ENCODE results near the gene LBH.

LBH gene

DNA sequence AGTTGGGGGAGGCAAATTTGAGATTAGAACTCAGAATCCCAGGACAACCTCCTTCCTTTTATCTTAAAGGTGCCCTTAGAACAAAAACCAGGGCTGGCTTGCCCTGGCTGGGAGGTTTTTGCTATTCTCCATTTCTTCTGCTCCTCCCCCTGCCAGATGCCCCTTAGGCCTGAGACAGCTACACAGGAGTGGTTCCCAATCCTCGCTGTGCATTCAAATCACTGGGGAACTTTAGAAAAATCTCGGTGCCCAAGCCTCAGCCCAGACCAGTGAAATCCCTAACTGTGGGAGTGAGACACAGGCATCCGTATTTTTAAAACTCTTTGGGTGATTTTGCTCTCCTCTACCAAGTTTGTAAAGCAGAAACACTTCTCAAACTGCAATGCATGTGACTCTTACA is 38.8 kb downstream of the LBH start:
- peaks cover 5% of the 10 kb centered on the region for H3K4me1 ChIP-seq (ENCODE audit: insufficient read depth, low read length)
- no peak overlapping the region for H3K27ac ChIP-seq (ENCODE audit: low read depth, low read length)
- H3K4me3 ChIP-seq (ENCODE audit: low read depth in 1 of 2, low read length in 2 of 2), result no peak overlapping the region
- H3K9ac ChIP-seq (ENCODE audit: low read length), result no peak overlapping the region
- H3K27me3 ChIP-seq (ENCODE audit: control insufficient read depth in 1 of 2, insufficient read depth in 2 of 2, low read length in 2 of 2), result no peaks in the 10 kb centered on the region
- H3K9me3 ChIP-seq (ENCODE audit: low read length), result no peaks in the 10 kb centered on the region
- H3K36me3 ChIP-seq (ENCODE audit: insufficient read depth, low read length), result no peaks in the 10 kb centered on the region

DNA sequence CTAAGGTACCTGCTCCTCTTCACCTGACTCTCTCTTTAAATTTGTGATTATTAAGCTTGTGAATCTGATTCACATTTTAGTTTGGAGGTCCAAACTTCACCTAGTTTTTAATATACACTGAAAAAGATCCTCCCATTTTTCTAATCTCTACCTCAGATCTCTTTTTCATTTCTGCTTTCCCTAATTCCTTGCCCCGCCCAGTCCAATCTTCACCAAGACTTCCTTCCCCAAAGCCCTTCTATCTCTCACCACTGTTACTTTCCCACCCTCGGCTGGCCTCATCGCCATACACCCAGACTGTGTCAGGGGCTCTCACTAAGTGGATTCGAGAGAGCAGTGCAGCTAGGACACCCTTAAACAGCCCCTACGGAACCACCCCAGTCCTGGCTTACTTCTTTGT is 40.0 kb downstream of the LBH start:
- H3K27me3 ChIP-seq (ENCODE audit: control insufficient read depth in 1 of 2, insufficient read depth in 2 of 2, low read length in 2 of 2), result no peaks in the 10 kb centered on the region
- H3K4me1 ChIP-seq (ENCODE audit: insufficient read depth, low read length), result no peaks in the 10 kb centered on the region
- no peak overlapping the region for H3K4me3 ChIP-seq (ENCODE audit: low read depth in 1 of 2, low read length in 2 of 2)
- H3K9me3 ChIP-seq (ENCODE audit: low read length), result no peaks in the 10 kb centered on the region
- no peak overlapping the region for H3K27ac ChIP-seq (ENCODE audit: low read depth, low read length)
- H3K36me3 ChIP-seq (ENCODE audit: insufficient read depth, low read length), result no peaks in the 10 kb centered on the region
- H3K9ac ChIP-seq (ENCODE audit: low read length), result no peak overlapping the region

- Histone ChIP-seq H3K27me3 (ENCODE audit: control insufficient read depth in 1 of 2, insufficient read depth in 2 of 2, low read length in 2 of 2) (no peaks in the 10 kb centered on the region), H3K4me3 (ENCODE audit: low read depth in 1 of 2, low read length in 2 of 2) (no peak overlapping the region), H3K9ac (ENCODE audit: low read length) (no peak overlapping the region), H3K9me3 (ENCODE audit: low read length) (no peaks in the 10 kb centered on the region), H3K27ac (ENCODE audit: low read depth, low read length) (no peak overlapping the region), H3K4me1 (ENCODE audit: insufficient read depth, low read length) (no peaks in the 10 kb centered on the region), H3K36me3 (ENCODE audit: insufficient read depth, low read length) (no peaks in the 10 kb centered on the region)
These were observed 41.0 kb downstream of the LBH start for GRCh38 chr2:30272286-30272685.

- Histone ChIP-seq H3K4me1 (ENCODE audit: insufficient read depth, low read length) (no peaks in the 10 kb centered on the region), H3K36me3 (ENCODE audit: insufficient read depth, low read length) (no peaks in the 10 kb centered on the region)
These were observed 41.6 kb downstream of the LBH start for GRCh38 chr2:30272761-30273573.

GRCh38 chr2:30273574-30273929 is 42.2 kb downstream of the LBH start:
- H3K4me3 ChIP-seq (ENCODE audit: low read depth in 1 of 2, low read length in 2 of 2), result no peak overlapping the region
- no peak overlapping the region for H3K9ac ChIP-seq (ENCODE audit: low read length)
- H3K27ac ChIP-seq (ENCODE audit: low read depth, low read length), result no peak overlapping the region
- no peaks in the 10 kb centered on the region for H3K4me1 ChIP-seq (ENCODE audit: insufficient read depth, low read length)
- no peaks in the 10 kb centered on the region for H3K36me3 ChIP-seq (ENCODE audit: insufficient read depth, low read length)
- no peaks in the 10 kb centered on the region for H3K9me3 ChIP-seq (ENCODE audit: low read length)
- H3K27me3 ChIP-seq (ENCODE audit: control insufficient read depth in 1 of 2, insufficient read depth in 2 of 2, low read length in 2 of 2), result no peaks in the 10 kb centered on the region

More at GRCh38 chr2:30272761-30273573, 41.6 kb downstream of the LBH start:
- Histone ChIP-seq H3K9me3 (ENCODE audit: low read length) (no peaks in the 10 kb centered on the region), H3K9ac (ENCODE audit: low read length) (no peak overlapping the region), H3K27ac (ENCODE audit: low read depth, low read length) (no peak overlapping the region), H3K27me3 (ENCODE audit: control insufficient read depth in 1 of 2, insufficient read depth in 2 of 2, low read length in 2 of 2) (no peaks in the 10 kb centered on the region), H3K4me3 (ENCODE audit: low read depth in 1 of 2, low read length in 2 of 2) (no peak overlapping the region)

DNA sequence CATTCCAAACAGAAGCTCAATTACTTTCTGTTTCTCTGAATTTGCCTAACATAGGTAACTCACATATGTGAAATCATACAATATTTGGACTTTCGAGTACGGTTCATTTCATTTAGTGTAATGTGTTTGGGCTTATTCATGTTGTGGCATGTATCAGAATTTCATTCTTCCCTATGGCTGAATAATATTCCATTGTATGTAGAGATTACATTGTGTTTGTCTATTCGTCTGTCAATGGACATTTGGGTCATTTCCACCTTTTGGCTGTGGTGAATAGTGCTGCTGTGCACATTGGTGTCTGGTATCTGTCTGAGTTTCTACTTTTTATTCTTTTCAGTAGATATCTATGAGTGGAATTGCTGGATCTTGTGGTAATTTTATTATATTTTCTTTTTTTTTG is 43.9 kb downstream of the LBH start:
- Histone ChIP-seq H3K27me3 (ENCODE audit: control insufficient read depth in 1 of 2, insufficient read depth in 2 of 2, low read length in 2 of 2) (no peaks in the 10 kb centered on the region), H3K9ac (ENCODE audit: low read length) (no peak overlapping the region), H3K9me3 (ENCODE audit: low read length) (no peaks in the 10 kb centered on the region), H3K4me1 (ENCODE audit: insufficient read depth, low read length) (no peaks in the 10 kb centered on the region), H3K36me3 (ENCODE audit: insufficient read depth, low read length) (no peaks in the 10 kb centered on the region), H3K27ac (ENCODE audit: low read depth, low read length) (no peak overlapping the region), H3K4me3 (ENCODE audit: low read depth in 1 of 2, low read length in 2 of 2) (no peak overlapping the region)

DNA sequence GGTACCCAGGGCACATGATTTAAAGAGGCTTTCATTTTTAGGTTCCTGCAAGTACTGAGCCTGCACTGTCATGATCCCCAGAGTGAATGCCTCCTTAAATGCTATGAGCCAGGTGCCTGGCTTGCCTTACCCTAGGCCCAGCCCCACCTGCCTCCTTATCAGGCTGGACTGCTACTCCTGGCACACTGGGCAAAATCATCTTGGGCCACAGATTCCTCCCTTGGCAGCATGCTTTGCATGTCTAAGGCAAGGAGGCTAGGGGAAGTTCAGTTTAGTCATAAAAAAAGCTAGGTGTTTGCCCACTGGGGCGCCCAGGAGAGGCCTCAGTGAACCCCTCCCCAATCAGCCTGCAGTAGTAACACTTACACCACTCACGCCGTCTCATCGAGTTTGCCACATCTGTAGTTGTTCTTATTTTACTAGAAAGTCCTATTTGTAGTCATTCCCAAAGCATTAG is 45.1 kb downstream of the LBH start:
- H3K27ac ChIP-seq (ENCODE audit: low read depth, low read length), result no peak overlapping the region
- H3K4me3 ChIP-seq (ENCODE audit: low read depth in 1 of 2, low read length in 2 of 2), result no peak overlapping the region

DNA sequence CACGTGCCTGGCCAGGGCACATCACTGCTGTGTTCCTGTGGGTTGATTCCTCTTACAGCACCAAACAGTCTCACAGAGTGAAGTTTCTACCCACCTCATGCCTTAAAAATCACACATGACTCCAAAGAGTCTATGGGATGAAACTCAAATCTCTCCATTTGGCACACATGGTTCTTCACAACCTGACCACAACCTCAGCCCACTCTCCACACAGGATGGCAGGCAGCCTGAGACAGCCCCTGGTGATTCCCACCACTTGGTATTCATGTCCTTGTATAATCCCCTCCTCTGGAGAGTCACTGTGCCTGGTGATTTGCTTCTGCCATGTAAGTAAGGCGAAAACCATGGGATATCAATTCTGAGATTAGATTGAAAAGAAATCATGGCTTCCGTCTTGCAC is 46.2 kb downstream of the LBH start:
- no peak overlapping the region for H3K4me3 ChIP-seq (ENCODE audit: low read depth in 1 of 2, low read length in 2 of 2)
- no peaks in the 10 kb centered on the region for H3K27me3 ChIP-seq (ENCODE audit: control insufficient read depth in 1 of 2, insufficient read depth in 2 of 2, low read length in 2 of 2)
- H3K27ac ChIP-seq (ENCODE audit: low read depth, low read length), result no peak overlapping the region
- no peaks in the 10 kb centered on the region for H3K36me3 ChIP-seq (ENCODE audit: insufficient read depth, low read length)
- no peaks in the 10 kb centered on the region for H3K4me1 ChIP-seq (ENCODE audit: insufficient read depth, low read length)
- H3K9me3 ChIP-seq (ENCODE audit: low read length), result no peaks in the 10 kb centered on the region
- H3K9ac ChIP-seq (ENCODE audit: low read length), result no peak overlapping the region

More for the DNA sequence above, 45.1 kb downstream of the LBH start:
- H3K9me3 ChIP-seq (ENCODE audit: low read length), result no peaks in the 10 kb centered on the region
- no peaks in the 10 kb centered on the region for H3K4me1 ChIP-seq (ENCODE audit: insufficient read depth, low read length)
- no peak overlapping the region for H3K9ac ChIP-seq (ENCODE audit: low read length)
- no peaks in the 10 kb centered on the region for H3K36me3 ChIP-seq (ENCODE audit: insufficient read depth, low read length)
- no peaks in the 10 kb centered on the region for H3K27me3 ChIP-seq (ENCODE audit: control insufficient read depth in 1 of 2, insufficient read depth in 2 of 2, low read length in 2 of 2)

GRCh38 chr2:30278419-30278818 is 47.1 kb downstream of the LBH start:
- H3K27ac ChIP-seq (ENCODE audit: low read depth, low read length), result no peak overlapping the region
- H3K9ac ChIP-seq (ENCODE audit: low read length), result no peak overlapping the region
- no peaks in the 10 kb centered on the region for H3K9me3 ChIP-seq (ENCODE audit: low read length)
- H3K36me3 ChIP-seq (ENCODE audit: insufficient read depth, low read length), result no peaks in the 10 kb centered on the region
- no peak overlapping the region for H3K4me3 ChIP-seq (ENCODE audit: low read depth in 1 of 2, low read length in 2 of 2)
- H3K4me1 ChIP-seq (ENCODE audit: insufficient read depth, low read length), result no peaks in the 10 kb centered on the region
- no peaks in the 10 kb centered on the region for H3K27me3 ChIP-seq (ENCODE audit: control insufficient read depth in 1 of 2, insufficient read depth in 2 of 2, low read length in 2 of 2)

DNA sequence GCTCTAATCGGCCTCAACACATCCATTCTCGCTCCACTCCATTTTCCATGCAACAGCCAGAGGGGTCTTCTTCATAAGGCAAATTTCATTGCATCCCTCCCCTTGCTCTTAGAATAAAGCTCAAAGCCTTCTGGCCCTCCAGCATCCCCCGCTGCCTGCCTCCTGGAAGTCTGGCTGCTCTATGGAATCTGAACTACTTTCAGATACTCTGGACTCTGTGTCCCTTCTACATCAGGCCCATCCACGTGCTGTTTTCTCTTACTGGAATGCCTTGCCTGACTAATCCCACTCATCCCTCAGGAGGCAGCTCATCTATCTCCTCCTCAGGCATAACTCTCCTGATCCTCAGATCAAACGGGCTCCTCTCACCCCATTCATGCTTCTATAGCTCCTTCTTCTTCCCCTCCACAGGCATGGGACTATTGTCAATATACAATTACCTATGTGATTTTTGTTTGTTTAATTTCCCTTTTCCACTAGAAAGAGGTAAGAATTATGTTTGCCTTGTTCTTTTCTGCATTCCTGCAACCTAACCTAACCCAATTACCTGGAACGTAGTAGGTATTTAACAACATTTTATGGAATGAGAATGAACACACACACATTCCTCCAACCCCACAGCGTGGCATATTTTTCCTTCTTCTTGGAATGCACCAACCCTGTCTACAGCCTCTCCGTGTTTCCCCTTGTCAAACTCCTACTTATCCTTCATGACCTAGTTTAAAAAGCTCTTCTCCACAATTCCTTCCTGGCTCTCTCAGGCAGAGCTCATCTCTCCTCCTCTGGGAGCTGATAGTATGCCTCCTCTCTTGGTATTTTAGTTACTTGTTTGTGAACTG is 49.5 kb downstream of the LBH start:
- no peaks in the 10 kb centered on the region for H3K27me3 ChIP-seq (ENCODE audit: control insufficient read depth in 1 of 2, insufficient read depth in 2 of 2, low read length in 2 of 2)
- no peaks in the 10 kb centered on the region for H3K36me3 ChIP-seq (ENCODE audit: insufficient read depth, low read length)
- no peak overlapping the region for H3K4me3 ChIP-seq (ENCODE audit: low read depth in 1 of 2, low read length in 2 of 2)
- H3K9ac ChIP-seq (ENCODE audit: low read length), result no peak overlapping the region
- no peaks in the 10 kb centered on the region for H3K9me3 ChIP-seq (ENCODE audit: low read length)
- no peak overlapping the region for H3K27ac ChIP-seq (ENCODE audit: low read depth, low read length)
- H3K4me1 ChIP-seq (ENCODE audit: insufficient read depth, low read length), result no peaks in the 10 kb centered on the region

- Histone ChIP-seq H3K9ac (ENCODE audit: low read length) (no peak overlapping the region), H3K27ac (ENCODE audit: low read depth, low read length) (no peak overlapping the region), H3K27me3 (ENCODE audit: control insufficient read depth in 1 of 2, insufficient read depth in 2 of 2, low read length in 2 of 2) (no peaks in the 10 kb centered on the region), H3K4me1 (ENCODE audit: insufficient read depth, low read length) (no peaks in the 10 kb centered on the region), H3K4me3 (ENCODE audit: low read depth in 1 of 2, low read length in 2 of 2) (no peak overlapping the region), H3K9me3 (ENCODE audit: low read length) (no peaks in the 10 kb centered on the region), H3K36me3 (ENCODE audit: insufficient read depth, low read length) (no peaks in the 10 kb centered on the region)
These were observed 50.7 kb downstream of the LBH start for GRCh38 chr2:30282081-30282480.

All from muscle layer of colon (tissue), 2 donors.